ENCODE results near the gene OBSCN. TPM values are rescaled to one million over a fixed set of nuclear protein-coding genes. Genes with fewer than 3 reads are reported as not detected.

Gene OBSCN
- total and polyA plus RNA-seq, 12 donors, result 176 to 639 (median 407) TPM

GRCh38 chr1:228279011-228279721 is 71.3 kb downstream of the OBSCN start:
- 93 to 95% methylated on average over 27 of the region's 27 CpGs for WGBS, 2 donors
- Histone ChIP-seq H3K4me1 (peaks cover 0 to 28% (median 13%) of the 10 kb centered on the region in 9 donors), H3K9me3 (no peaks in the 10 kb centered on the region), H3K36me3 (peaks cover 0 to 96% (median 36%) of the 10 kb centered on the region in 9 donors), H3K27me3 (no peaks in the 10 kb centered on the region), H3K27ac (no peak overlapping the region), H3K4me3 (no peak overlapping the region)
- ATAC-seq (no peak), DNase-seq (no peak)
- TF ChIP-seq, protein P1, sequence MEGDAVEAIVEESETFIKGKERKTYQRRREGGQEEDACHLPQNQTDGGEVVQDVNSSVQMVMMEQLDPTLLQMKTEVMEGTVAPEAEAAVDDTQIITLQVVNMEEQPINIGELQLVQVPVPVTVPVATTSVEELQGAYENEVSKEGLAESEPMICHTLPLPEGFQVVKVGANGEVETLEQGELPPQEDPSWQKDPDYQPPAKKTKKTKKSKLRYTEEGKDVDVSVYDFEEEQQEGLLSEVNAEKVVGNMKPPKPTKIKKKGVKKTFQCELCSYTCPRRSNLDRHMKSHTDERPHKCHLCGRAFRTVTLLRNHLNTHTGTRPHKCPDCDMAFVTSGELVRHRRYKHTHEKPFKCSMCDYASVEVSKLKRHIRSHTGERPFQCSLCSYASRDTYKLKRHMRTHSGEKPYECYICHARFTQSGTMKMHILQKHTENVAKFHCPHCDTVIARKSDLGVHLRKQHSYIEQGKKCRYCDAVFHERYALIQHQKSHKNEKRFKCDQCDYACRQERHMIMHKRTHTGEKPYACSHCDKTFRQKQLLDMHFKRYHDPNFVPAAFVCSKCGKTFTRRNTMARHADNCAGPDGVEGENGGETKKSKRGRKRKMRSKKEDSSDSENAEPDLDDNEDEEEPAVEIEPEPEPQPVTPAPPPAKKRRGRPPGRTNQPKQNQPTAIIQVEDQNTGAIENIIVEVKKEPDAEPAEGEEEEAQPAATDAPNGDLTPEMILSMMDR (IDR thresholded peaks at IDR 0.05), result no peak
- intact Hi-C loops (cut with DNase I), result loop anchor here in 1 of 10 donors (10.0 kb wide), 1 partner anchor 126 kb away; the partner anchor contains the start of gene TRIM11

GRCh38 chr1:228279722-228280105 is 71.9 kb downstream of the OBSCN start:
- Histone ChIP-seq H3K4me1 (peaks cover 0 to 27% (median 13%) of the 10 kb centered on the region in 9 donors), H3K27me3 (no peaks in the 10 kb centered on the region), H3K9me3 (no peaks in the 10 kb centered on the region), H3K4me3 (no peak overlapping the region), H3K27ac (no peak overlapping the region), H3K36me3 (peaks cover 0 to 96% (median 34%) of the 10 kb centered on the region in 9 donors)
- TF ChIP-seq, protein P1 (IDR thresholded peaks at IDR 0.05), result no peak
- WGBS, 2 donors, result 87 to 91% methylated on average over 12 of the region's 12 CpGs
- DNase-seq (no peak), ATAC-seq (no peak)
- intact Hi-C loops (cut with DNase I), result loop anchor here in 2 of 10 donors (10.0 kb wide), 2 partner anchors 65 to 125 kb away; partner anchors contain the start of gene TRIM11 (in 1 of the 2)

- Histone ChIP-seq H3K27ac (no peak overlapping the region), H3K4me1 (peaks cover 0 to 21% (median 10%) of the 10 kb centered on the region in 9 donors), H3K27me3 (no peaks in the 10 kb centered on the region), H3K36me3 (peaks cover 0 to 96% (median 34%) of the 10 kb centered on the region in 9 donors), H3K4me3 (no peak overlapping the region), H3K9me3 (no peaks in the 10 kb centered on the region)
- WGBS, 2 donors, result 92 to 93% methylated on average over 48 of the region's 48 CpGs
- no peak for ATAC-seq
- TF ChIP-seq, protein P1 (IDR thresholded peaks at IDR 0.05), result no peak
- intact Hi-C loops (cut with DNase I), result loop anchor here in 1 of 10 donors (10.0 kb wide), 1 partner anchor 64 kb away; no protein-coding TSS in a partner anchor
- peak in 1 of 2 donors; percentile 9 for DNase-seq
Observed at GRCh38 chr1:228280106-228280901, 72.5 kb downstream of the OBSCN start.

GRCh38 chr1:228280961-228281591 is 73.2 kb downstream of the OBSCN start:
- peaks cover 0 to 17% (median 6%) of the 10 kb centered on the region in 9 donors for H3K4me1 ChIP-seq
- no peaks in the 10 kb centered on the region for H3K9me3 ChIP-seq
- TF ChIP-seq, protein P1 (IDR thresholded peaks at IDR 0.05), result no peak
- DNase-seq (no peak), ATAC-seq (no peak)
- H3K27me3 ChIP-seq, result no peaks in the 10 kb centered on the region
- H3K4me3 ChIP-seq, result no peak overlapping the region
- no peak overlapping the region for H3K27ac ChIP-seq
- WGBS, 2 donors, result 95% methylated on average over 15 of the region's 15 CpGs
- H3K36me3 ChIP-seq, result peaks cover 0 to 99% (median 34%) of the 10 kb centered on the region in 9 donors
- intact Hi-C loops (cut with DNase I), result loop anchor here in 1 of 10 donors (10.0 kb wide), 1 partner anchor 64 kb away; no protein-coding TSS in a partner anchor
